Peyer's patch (tissue), 4 donors: ENCODE results near the gene MMP8.

Experiments used
- CTCF ChIP-seq, 6 experiments: fragments of 450-650 bp in 4 of 6; fragments of 200-600 bp in 2 of 6; sonication (generic) in 1 of 6; IDR thresholded peaks; one replicate each; pipeline ENCODE4 v1.5.1; 2017 to 2019; ENCODE audit warnings: antibody characterized with exemption in 6 of 6, mild to moderate bottlenecking in 3 of 6, moderate library complexity in 1 of 6
- POLR2A ChIP-seq, 2 donors: fragments of 450-650 bp; IDR thresholded peaks; one replicate each; pipeline ENCODE4 v1.5.1; 2017; ENCODE audit warnings: antibody characterized with exemption in 2 of 2, mild to moderate bottlenecking in 2 of 2, moderate library complexity in 2 of 2

DNA sequence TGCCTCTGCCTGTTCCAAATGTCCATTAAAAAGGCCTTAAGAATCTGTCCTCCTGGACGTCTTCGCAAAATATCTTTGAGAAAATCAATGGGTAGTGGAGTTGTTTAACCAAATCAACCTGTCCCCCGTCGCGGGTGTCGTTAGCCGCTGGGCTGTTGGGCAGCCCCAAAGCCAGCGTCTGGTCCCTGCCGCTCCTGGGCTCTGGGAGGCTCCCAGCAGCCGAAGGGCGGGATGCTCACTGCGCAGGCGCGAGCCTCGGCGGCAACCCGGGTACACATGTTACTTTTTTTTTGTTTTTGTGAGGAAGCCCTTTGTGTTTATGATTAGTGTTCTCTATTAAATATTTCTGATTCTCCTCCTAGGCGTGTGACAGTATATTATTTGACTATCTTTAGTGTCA, 43.0 kb upstream of the MMP8 start:
- no peak for TF ChIP-seq CTCF (IDR thresholded peaks at IDR 0.05)
- TF ChIP-seq POLR2A (IDR thresholded peaks at IDR 0.05), result no peak
